ENCODE measurements around the gene CPS1. TPM values are rescaled to one million over a fixed set of nuclear protein-coding genes. Genes with fewer than 3 reads are reported as not detected.

The CPS1 gene
- total RNA-seq, 1 experiment from 2014 or later = 14.2 TPM

- peak overlapping the region in 1 of 3 experiments; percentile 41; a peak in 2 of 7 replicates for H3K27ac Mint-ChIP-seq
- no peak overlapping the region for H3K4me2 ChIP-seq (ENCODE audit: insufficient read depth, insufficient read length, low read length)
- H2BK15ac ChIP-seq (ENCODE audit: low read depth, low read length) = no peak overlapping the region
- no peak overlapping the region for H3K23ac ChIP-seq (ENCODE audit: insufficient read length, low read depth, low read length)
- H2BK20ac ChIP-seq (ENCODE audit: low read depth, low read length, poor library complexity, severe bottlenecking) = no peak overlapping the region
- H3K18ac ChIP-seq (ENCODE audit: insufficient read length, low read depth, low read length) = no peak overlapping the region
- no peaks in the 10 kb centered on the region for H4K20me1 ChIP-seq (ENCODE audit: control insufficient read depth, insufficient read depth, insufficient read length)
- H4K91ac ChIP-seq (ENCODE audit: insufficient read length, low read depth, low read length) = no peak overlapping the region
- no peak overlapping the region for H3T11ph ChIP-seq (ENCODE audit: low read length)
- no peaks in the 10 kb centered on the region for H3K79me1 ChIP-seq (ENCODE audit: insufficient read depth, low read depth, low read length, poor library complexity, severe bottlenecking)
- no peaks in the 10 kb centered on the region; the same call in 1 of the 2 replicates for H3K4me1 ChIP-seq (ENCODE audit: insufficient read depth, low read length)
- no peaks in the 10 kb centered on the region; a peak in 1 of 5 replicates for H3K9me3 Mint-ChIP-seq
- H2BK12ac ChIP-seq (ENCODE audit: insufficient read length, low read depth, low read length) = no peak overlapping the region
- H3K9ac ChIP-seq (ENCODE audit: extremely low read depth, insufficient read length, low read length) = no peak overlapping the region
- no peak overlapping the region for H2BK120ac ChIP-seq (ENCODE audit: low read depth, low read length, poor library complexity, severe bottlenecking)
- H3K14ac ChIP-seq (ENCODE audit: insufficient read depth, low read length) = no peak overlapping the region
- H2AFZ ChIP-seq (ENCODE audit: low read length) = no peak overlapping the region
- no peak overlapping the region for H3K56ac ChIP-seq (ENCODE audit: insufficient read length, low read depth, low read length)
- no peaks in the 10 kb centered on the region for H3K23me2 ChIP-seq (ENCODE audit: insufficient read length, low read depth, low read length, poor library complexity, severe bottlenecking)
- no peaks in the 10 kb centered on the region for H3K36me3 Mint-ChIP-seq (ENCODE audit: insufficient read depth in 1 of 3, low read depth in 3 of 3)
- H3K27me3 ChIP-seq (ENCODE audit: insufficient read depth, low read length) = no peaks in the 10 kb centered on the region
- DNase-seq = no peak
- no CpG with 5 or more reads among the region's 2 CpGs for WGBS (ENCODE audit: extremely low coverage, insufficient read length, low lambda C conversion rate)
- no peak overlapping the region for H4K8ac ChIP-seq (replicated peaks; ENCODE audit: insufficient read length, low read depth, low read length)
- peaks cover 9 to 12% of the 10 kb centered on the region in 2 experiments for H3K4me1 Mint-ChIP-seq
- no peak overlapping the region for H2BK5ac ChIP-seq (ENCODE audit: insufficient read length, low read length)
- H3K27ac ChIP-seq (ENCODE audit: insufficient read length, low read depth, low read length) = no peak overlapping the region
- no peaks in the 10 kb centered on the region for H3K79me2 ChIP-seq (ENCODE audit: insufficient read depth, low read length)
- H3K4me3 Mint-ChIP-seq = no peak overlapping the region
- TF ChIP-seq CTCF (conservative IDR thresholded peaks at IDR 0.05) = no peak
- H2AK5ac ChIP-seq (ENCODE audit: insufficient read length, low read length) = no peak overlapping the region
- no peaks in the 10 kb centered on the region for H3K27me3 Mint-ChIP-seq (ENCODE audit: low read depth)
- H3K9me3 ChIP-seq (ENCODE audit: control insufficient read depth, low read depth, low read length) = no peaks in the 10 kb centered on the region
- no peak overlapping the region for H3K4ac ChIP-seq (ENCODE audit: low read depth, low read length)
- no peak overlapping the region for H4K5ac ChIP-seq (ENCODE audit: insufficient read length, low read depth, low read length)
Observed at GRCh38 chr2:210591663-210592062, 35.3 kb downstream of the CPS1 start.

Measured in H9 (cell line).